AG04450 (cell line): ENCODE results near the gene OSMR. TPM values are rescaled to one million over a fixed set of nuclear protein-coding genes. Genes with fewer than 3 reads are reported as not detected.

ENCODE experiments used
- CTCF ChIA-PET: fragments of 300-600, 350-600 bp; formaldehyde crosslinking; extraction: SDS; loops from one replicate; lab custom pipeline; 2022; ENCODE audit warnings: antibody characterized with exemption, inconsistent platforms; lab: Charles Lee
- POLR2A ChIA-PET: fragments of 350-600 bp; formaldehyde crosslinking; extraction: SDS; loops from one replicate; lab custom pipeline; 2021; ENCODE audit warnings: antibody characterized with exemption, inconsistent platforms; lab: Yijun Ruan, JAX
- DNase-seq: peaks from one replicate; pipeline ENCODE4 v3.0.0-alpha.2; 2011; ENCODE audit warnings: low read depth, low spot score
- H3K27ac ChIP-seq: one replicate; pipeline ENCODE4 v1.5.1; 2012; ENCODE audit warnings: low read depth, low read length, control low read depth
- H3K27me3 ChIP-seq: one replicate; pipeline ENCODE4 v1.6.0; 2012; ENCODE audit warnings: low read length; ENCODE audit not compliant: control insufficient read depth, insufficient read depth
- H3K4me3 ChIP-seq: 2 replicates; pipeline ENCODE4 v1.5.1; 2011; ENCODE audit warnings: mild to moderate bottlenecking, low read depth, low read length, control low read depth
- H3K9me3 ChIP-seq: 2 replicates; pipeline ENCODE4 v1.5.1; 2012; ENCODE audit warnings: low read length; ENCODE audit not compliant: control insufficient read depth, insufficient read depth
- CTCF ChIP-seq: IDR thresholded peaks from 2 replicates; pipeline ENCODE4 v1.5.1; 2011; ENCODE audit warnings: low read depth, low read length, control low read depth, inconsistent platforms
- polyA plus RNA-seq: library from polyadenylated mRNA; depleted of rRNA; stranded (reverse); fragments of >200 nt; gene quantifications from 2 replicates; pipeline ENCODE4 v1.2.3, GENCODE V29; 2011

OSMR gene
- polyA plus RNA-seq, 1 experiment, result 100 TPM

GRCh38 chr5:38835887-38836286 is 9.9 kb upstream of the OSMR start:
- TF ChIP-seq CTCF, result no peak
- Histone ChIP-seq H3K27me3 (no peaks in the 10 kb centered on the region), H3K27ac (no peak overlapping the region), H3K9me3 (no peaks in the 10 kb centered on the region), H3K4me3 (no peak overlapping the region)
- no peak for DNase-seq
- ChIA-PET POLR2A (no interaction called here), CTCF (interaction anchor here (5.4 kb wide), 1 partner anchor 394 kb away, joined by 22 read pairs; no protein-coding TSS in a partner anchor)

DNA sequence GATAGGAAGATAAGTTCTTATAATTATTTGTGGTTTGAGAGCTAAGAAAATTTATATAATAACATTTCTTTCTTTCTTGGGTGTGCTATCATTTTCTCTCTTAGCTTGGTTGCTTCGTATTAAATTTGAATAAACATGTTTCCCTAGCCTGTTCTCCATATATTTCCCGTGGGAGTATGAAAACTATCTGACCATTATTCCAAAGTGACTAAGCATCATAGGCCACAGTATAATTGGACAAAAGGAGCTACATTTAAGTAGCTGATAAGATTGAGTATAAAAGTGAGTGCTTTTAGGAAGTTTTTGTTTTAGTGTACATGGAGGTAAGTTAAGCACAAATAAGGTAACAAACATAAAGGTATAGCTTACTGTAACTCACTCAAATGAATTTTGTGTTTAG is 8.4 kb upstream of the OSMR start:
- H3K4me3 ChIP-seq, result no peak overlapping the region
- POLR2A ChIA-PET, result interaction anchor here (0.9 kb wide), 1 partner anchor 35 kb away, joined by 3 read pairs; no protein-coding TSS in a partner anchor
- no peak for DNase-seq
- CTCF ChIA-PET, result interaction anchor here (1.1 to 5.4 kb wide), 5 partner anchors 10 to 417 kb away, joined by 3 to 22 read pairs (median 7); no protein-coding TSS in a partner anchor
- TF ChIP-seq CTCF, result no peak
- no peak overlapping the region for H3K27ac ChIP-seq
- H3K27me3 ChIP-seq, result no peaks in the 10 kb centered on the region
- H3K9me3 ChIP-seq, result no peaks in the 10 kb centered on the region

DNA sequence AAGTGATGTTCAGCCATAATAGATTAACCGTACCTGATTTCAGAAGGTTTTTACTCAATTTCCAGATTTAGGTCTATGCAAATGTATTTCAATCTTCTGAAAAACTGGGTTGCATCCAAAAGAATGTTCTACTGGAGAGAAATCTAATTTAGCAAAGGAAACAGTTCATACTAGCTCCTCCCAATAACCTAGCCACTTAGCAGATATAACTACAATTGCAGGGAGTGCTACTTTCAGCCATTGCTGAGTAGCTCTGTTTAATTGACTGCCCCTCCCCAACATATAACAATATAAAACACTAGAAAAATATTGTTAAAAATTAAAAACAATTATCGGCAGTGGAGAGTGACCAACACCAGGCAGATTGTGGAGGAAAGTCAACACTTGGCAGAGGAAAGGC is 7.9 kb upstream of the OSMR start:
- Histone ChIP-seq H3K4me3 (no peak overlapping the region), H3K27ac (no peak overlapping the region), H3K27me3 (no peaks in the 10 kb centered on the region), H3K9me3 (no peaks in the 10 kb centered on the region)
- ChIA-PET POLR2A (interaction anchor here (0.9 kb wide), 1 partner anchor 34 kb away, joined by 3 read pairs; no protein-coding TSS in a partner anchor), CTCF (interaction anchor here (0.6 to 5.4 kb wide), 6 partner anchors 10 to 417 kb away, joined by 3 to 22 read pairs (median 6); no protein-coding TSS in a partner anchor)
- no peak for DNase-seq
- TF ChIP-seq CTCF, result no peak

GRCh38 chr5:38843665-38844064 is 2.1 kb upstream of the OSMR start:
- ChIA-PET CTCF (interaction anchor here (1.3 to 1.7 kb wide), 2 partner anchors 402 to 423 kb away, joined by 3 to 4 read pairs; no protein-coding TSS in a partner anchor), POLR2A (no interaction called here)
- no peaks in the 10 kb centered on the region for H3K9me3 ChIP-seq
- TF ChIP-seq CTCF, result no peak
- H3K27me3 ChIP-seq, result no peaks in the 10 kb centered on the region
- no peak overlapping the region; the same call in 1 of the 2 replicates for H3K4me3 ChIP-seq
- no peak overlapping the region for H3K27ac ChIP-seq
- DNase-seq, result no peak

DNA sequence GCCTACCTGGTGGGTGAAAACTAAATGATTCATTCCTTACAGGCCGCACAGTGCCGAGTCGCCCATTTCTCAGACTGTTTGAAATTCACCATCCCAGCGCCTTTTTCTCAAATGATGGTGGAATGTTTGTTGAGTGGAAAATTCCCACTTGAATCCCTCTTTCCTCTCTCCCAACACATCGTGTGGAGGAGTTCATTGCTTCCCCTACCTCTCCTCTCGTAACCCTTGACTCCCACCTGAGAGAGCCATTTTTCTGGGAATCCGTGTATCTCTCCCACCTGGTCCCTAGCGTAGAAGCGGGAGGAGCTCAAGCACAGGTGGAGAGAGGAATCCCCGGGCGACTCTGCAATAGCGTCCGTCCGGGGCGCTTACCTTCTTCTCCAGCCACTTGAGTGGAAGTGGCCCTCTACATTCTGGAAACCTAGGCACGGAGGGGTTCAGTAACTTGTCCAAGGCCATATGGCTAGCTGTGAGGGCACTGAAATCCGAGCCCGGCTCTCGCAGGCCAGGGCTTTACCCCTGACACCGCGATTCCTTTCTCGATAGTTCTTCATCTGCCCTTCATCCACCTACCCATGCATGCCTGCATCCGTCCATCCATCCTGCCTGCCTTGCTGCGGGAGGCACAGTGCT is 683 bp downstream of the OSMR start:
- H3K27ac ChIP-seq, result peak overlapping the region; percentile 90
- H3K27me3 ChIP-seq, result no peaks in the 10 kb centered on the region
- ChIA-PET CTCF (interaction anchor here (1.1 to 1.7 kb wide), 3 partner anchors 26 to 405 kb away, joined by 3 to 11 read pairs (median 4); no protein-coding TSS in a partner anchor), POLR2A (interaction anchor here (1.4 kb wide), 1 partner anchor 26 kb away, joined by 7 read pairs; no protein-coding TSS in a partner anchor)
- TF ChIP-seq CTCF, result no peak
- peak overlapping the region; percentile 89 for H3K4me3 ChIP-seq
- no peak for DNase-seq
- H3K9me3 ChIP-seq, result peaks cover 3% of the 10 kb centered on the region; the same call in 1 of the 2 replicates
